ENCODE data around the gene PSME4.
"Not testable (repeated sequence)": the region's sequence is repeated elsewhere in the genome, so short reads cannot be mapped to it uniquely, and the experiment has no call there.

Gene PSME4

DNA sequence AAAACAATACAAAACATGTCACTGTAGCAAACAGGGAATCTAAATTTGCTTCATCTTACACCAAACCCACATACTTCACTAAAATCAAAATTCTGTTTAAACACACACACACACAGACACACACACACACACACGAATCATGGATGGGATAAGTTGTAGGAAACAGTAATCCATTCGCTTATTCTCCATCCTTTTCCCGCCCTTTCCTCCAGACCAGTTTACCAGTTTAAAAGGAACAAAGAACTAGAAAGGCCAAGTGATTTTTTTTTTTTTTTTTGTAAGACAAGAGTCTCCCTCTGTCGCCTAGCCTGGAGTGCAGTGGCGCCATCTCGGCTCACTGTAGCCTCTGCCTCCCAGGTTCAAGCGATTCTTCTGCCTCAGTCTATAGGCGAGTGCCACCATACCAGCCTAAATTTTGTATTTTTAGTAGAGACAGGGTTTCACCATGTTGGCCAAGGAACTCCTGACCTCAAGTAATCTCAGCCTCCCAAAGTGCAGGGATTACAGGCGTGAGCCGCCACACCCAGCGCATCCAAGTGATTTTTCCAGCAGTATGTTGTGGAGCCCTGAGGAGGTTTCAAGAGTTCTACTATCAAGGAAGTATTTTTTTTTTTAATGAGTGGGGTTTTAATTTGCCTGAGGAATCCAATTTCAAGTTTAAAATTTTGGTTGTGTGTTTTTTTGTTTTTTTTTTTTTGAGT is 5.7 kb downstream of the PSME4 start:
- DNase-seq (ENCODE audit: low spot score): no peak

DNA sequence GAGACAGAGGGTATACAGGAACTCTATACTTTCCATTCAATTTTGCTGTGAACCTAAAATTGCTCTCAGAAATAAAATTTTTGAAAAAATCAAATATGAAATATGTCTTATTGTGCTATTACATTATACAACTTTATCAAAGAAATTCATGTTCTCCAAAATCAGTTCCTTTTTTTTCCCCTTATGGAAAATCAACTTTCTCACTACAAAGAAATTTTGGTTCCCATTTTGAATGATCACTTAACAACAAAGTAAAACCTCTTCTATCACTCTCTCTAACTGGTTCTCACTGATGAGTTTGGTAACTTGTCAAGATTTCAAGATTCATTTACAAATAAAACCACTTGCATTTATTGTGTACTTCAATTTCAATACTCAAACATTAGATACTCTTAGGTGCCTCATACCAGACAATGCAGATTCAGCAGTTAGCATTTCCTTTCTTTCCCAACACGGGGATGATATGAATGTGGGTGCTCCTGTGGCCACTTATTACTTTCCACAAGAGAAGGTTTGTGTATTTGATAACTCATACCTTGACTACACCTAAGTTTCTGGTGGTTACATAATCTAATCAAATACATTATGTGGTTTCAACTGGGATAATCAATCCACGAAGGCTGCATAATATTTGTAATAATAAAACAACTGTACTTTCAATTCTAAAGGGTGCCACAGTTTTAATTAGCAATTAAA is 6.4 kb downstream of the PSME4 start:
- no peak for DNase-seq (ENCODE audit: low spot score)

DNA sequence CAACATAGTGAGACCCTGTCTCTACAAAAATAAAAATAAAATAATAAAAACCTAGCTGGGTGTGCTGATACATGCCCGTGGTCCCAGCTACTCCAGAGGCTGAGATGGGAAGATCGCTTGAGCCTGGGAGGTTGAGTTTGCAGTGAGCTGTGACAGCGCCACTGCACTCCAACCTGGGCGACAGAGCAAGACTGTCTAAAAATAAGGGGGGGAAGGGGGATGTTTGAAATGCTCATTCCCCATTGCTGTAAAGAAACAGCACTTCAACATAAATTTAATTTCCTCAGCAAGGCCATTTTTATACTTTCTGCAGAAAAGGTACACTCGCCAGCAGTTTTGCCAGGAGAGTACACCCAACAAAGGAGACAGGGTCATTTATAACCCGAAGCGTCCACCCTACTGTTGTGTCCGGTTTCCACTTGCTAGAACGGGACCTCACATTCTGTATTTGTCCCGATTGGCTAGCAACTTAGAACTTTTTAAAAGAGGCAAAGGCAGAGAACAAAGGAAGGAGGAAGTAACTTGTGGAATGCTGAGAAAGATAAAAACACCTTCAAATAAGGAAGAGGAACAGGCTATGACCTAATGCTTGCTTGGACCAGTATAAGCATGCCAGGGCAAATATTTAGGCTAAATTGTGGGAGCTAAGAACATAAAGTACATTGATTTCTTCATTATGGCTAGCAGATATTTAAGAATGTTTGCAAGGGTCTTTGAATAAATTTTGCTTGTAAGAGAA is 9.1 kb downstream of the PSME4 start:
- DNase-seq (ENCODE audit: low spot score): not testable (repeated sequence)

- DNase-seq (ENCODE audit: low spot score): peak; percentile 29
These were observed 10.3 kb downstream of the PSME4 start for GRCh38 chr2:53960476-53960875.

- DNase-seq (ENCODE audit: low spot score): no peak
These were observed 12.3 kb downstream of the PSME4 start for GRCh38 chr2:53958443-53958842.

GRCh38 chr2:53952519-53952918 is 18.3 kb downstream of the PSME4 start:
- DNase-seq (ENCODE audit: low spot score): no peak

- DNase-seq (ENCODE audit: low spot score): no peak
These were observed 21.3 kb downstream of the PSME4 start for GRCh38 chr2:53949457-53949856.

GRCh38 chr2:53945538-53945937 is 25.3 kb downstream of the PSME4 start:
- DNase-seq (ENCODE audit: low spot score): no peak

DNA sequence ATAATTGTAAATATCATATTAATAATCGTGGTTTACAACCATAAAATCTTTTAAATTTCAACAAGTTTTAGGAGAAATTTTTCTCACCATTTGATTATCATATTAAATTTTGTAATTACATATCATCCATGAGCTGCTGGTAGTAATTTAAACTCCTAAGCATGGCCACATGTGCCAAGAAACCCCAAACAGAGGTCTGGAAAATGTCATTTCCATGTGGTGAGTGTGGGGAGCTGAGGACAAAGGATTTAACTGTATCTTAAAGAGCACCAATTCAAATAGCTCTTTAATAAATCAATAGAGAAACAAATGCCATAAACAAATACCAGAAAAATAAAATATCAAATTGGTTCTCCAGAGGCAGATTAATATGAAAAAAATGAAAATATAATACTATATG is 26.3 kb downstream of the PSME4 start:
- DNase-seq (ENCODE audit: low spot score): no peak

GRCh38 chr2:53942280-53942679 is 28.5 kb downstream of the PSME4 start:
- no peak for DNase-seq (ENCODE audit: low spot score)

DNA sequence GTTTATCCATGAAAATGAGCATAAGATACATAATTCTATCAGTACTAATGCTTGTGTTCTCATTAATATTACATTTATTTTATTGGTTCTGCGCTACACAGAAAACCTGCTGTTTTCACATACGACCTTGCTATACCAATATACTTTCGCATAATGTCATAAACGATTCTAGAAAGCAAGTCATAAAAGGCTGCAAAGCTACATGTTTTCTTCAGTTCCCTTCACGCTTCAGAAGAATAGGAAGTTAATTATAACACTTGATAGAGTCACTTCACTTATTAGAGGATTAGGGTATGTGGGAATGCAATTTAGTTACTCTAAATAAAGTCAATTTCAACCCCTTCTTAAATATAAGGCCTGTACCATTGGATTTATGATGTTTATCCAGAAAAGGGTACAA is 29.0 kb downstream of the PSME4 start:
- no peak for DNase-seq (ENCODE audit: low spot score)

- DNase-seq (ENCODE audit: low spot score): no peak
These were observed 31.1 kb downstream of the PSME4 start for GRCh38 chr2:53939656-53940055.

- no peak for DNase-seq (ENCODE audit: low spot score)
These were observed 31.9 kb downstream of the PSME4 start for GRCh38 chr2:53938904-53939303.

DNA sequence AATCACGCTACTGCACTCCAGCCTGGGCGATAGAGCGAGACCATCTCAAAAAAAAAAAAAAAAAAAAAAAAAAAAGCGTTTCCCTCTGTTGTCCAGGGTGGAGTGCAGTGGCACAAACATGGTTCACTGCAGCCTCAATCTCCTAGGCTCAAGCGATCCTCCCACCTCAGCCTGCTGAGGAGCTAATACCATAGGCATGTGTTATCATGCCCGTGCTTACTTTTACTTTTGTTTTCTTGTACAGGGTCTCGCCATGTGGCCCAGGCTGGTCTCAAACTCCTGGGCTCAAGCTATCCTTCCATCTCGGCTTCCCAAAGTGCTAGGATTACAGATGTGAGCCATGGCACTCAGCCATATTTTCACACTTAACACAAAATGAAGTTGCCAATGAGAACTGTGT is 37.5 kb downstream of the PSME4 start:
- no peak for DNase-seq (ENCODE audit: low spot score)

- not testable (repeated sequence) for DNase-seq (ENCODE audit: low spot score)
These were observed 44.5 kb downstream of the PSME4 start for GRCh38 chr2:53926321-53926720.

DNA sequence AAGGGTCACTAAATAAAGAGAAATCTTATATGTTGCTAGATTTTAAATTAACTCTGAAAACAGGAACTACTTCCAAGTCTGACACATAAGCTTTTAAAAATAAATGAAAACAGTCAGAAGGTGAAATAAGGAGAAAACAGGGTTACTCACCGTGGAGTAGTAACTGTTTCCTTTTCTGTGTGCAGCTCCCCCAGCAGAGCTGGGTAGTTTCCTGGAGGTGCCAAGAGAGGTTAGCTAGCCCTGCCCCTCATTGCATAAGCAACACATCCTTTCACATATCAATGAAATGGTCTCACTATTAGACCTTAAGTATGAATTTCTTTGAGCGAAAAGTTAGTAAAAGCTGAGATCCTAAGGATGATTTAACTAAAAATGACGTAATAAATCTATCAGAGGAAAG is 57.1 kb downstream of the PSME4 start:
- no peak for DNase-seq (ENCODE audit: low spot score)

DNA sequence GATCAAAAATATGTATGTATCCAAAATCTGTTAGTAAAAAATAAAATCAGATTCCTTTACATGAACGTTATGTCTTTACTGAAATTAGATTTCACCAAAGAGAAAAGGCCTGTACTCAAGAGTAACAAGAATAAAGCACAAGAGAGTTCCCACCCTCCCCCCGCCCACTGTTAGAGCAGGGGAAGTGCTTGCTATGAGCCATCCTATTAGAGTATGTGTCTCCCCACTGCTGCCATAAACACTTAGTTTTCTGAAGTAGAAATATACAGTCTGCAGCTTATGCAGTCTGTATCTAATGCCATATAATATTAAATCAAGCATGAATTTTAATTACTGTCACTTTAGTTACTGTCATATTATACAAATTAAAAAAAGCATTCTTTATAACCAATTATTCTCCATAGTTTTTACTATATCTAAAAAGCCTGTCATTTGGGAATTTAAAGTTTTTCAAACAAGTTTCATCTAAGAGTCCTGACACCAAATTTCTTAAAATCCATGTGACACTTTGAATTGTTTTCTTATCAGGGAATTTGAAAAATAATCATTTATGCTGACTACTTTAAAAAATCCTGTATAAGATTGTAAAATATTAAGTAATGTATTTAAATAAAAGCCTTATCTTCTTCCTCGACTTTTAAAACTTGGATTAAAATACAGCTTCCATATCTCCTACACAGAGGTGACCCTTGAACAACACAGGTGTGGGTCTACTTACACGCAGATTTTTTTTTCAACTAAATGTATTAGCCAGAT is 59.2 kb downstream of the PSME4 start:
- DNase-seq (ENCODE audit: low spot score): no peak

DNA sequence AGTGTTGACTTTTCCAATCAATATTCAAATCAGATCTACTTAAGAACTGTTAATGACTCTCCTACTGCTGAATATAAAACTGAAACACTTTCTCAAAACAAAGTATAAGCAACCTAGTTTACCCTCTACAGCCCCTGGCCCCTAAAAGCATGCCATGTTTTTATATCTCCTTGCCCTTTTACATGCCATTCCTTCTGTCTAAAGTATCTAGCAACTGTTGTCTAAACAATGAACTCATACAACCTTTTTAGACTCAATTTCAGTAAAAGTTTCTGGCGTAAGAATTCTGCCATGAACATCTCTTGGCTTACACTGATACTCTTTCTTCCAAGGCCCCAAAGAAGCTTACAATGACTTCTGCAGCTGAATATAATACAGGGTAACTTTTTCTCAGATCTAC is 63.2 kb downstream of the PSME4 start:
- no peak for DNase-seq (ENCODE audit: low spot score)

- no peak for DNase-seq (ENCODE audit: low spot score)
These were observed 65.4 kb downstream of the PSME4 start for GRCh38 chr2:53905396-53905795.

DNA sequence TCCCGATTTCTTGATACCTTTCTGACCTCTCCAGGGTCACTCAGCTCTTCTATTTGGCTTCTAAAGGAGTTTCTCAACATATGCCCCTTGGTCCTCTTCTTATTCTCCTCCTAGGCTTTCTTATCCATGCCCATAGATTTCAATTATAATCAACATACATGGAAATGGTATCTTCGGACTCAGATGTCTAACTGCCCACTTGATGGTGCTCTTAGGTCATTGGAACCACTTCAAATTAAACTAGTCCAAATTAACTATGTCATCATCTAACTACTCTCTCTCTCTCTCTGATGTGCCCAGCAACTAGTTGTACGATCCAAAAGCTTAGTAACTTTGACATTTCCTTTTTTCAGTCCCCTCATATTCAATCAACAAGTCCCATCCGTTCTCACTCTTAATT is 67.8 kb downstream of the PSME4 start:
- no peak for DNase-seq (ENCODE audit: low spot score)

DNA sequence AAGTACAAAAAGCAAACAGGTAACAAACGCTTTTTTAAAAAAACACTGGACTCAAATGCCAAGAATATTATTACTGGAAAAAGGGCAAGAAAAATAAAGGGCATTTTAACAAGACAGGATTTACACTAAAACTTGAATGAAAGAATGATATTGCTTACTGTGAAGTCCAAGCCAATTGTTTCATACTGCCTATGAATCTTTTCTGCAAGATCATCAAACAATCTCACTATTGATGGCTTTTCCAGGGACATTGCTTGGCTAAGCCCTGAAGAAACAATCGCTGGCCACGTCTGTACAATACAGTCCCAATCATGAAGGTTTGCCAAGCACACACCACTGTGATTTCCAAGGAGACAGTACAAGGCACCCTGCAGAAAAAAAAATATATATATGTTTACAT is 69.6 kb downstream of the PSME4 start:
- no peak for DNase-seq (ENCODE audit: low spot score)

DNA sequence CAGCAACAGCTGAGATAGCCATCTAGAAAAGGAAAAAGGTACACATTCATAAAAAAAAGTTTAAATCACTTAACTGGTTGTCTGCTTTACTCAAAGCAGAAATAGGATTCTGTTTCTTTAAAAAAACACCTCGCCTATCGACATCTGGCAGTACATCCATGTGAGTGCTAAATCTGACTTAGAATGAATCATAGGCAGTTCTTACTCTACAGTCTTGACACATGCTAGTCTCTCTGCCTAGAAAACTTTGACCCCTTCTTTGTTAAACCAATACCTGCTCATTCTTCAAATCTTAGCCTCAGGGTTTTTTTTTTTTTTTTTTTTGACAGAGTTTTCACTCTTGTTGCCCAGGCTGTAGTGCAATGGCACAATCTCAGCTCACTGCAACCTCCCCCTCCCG is 73.9 kb downstream of the PSME4 start:
- DNase-seq (ENCODE audit: low spot score): no peak
